ENCODE data around the gene NSUN3. TPM values are rescaled to one million over a fixed set of nuclear protein-coding genes. Genes with fewer than 3 reads are reported as not detected.

NSUN3 gene
- polyA plus RNA-seq, 1 of the 3 experiments (the other 2 are of a cell fraction), result 2.9 TPM

- ChIA-PET CTCF (interaction anchor here (1.2 to 1.6 kb wide), 2 partner anchors 17 to 29 kb away, joined by 6 to 7 read pairs; no protein-coding TSS in a partner anchor), POLR2A (no interaction called here)
- Histone ChIP-seq H3K9me3 (no peaks in the 10 kb centered on the region), H3K79me2 (ENCODE audit: insufficient read depth) (no peaks in the 10 kb centered on the region), H3K9ac (no peak overlapping the region), H3K36me3 (replicated peaks in 1 of 2; ENCODE audit: control insufficient read depth in 1 of 2, insufficient read depth in 2 of 2, low read length in 1 of 2) (peaks cover 41 to 46% of the 10 kb centered on the region in 2 experiments), H3K9me2 (no peaks in the 10 kb centered on the region), H3F3A (replicated peaks; ENCODE audit: insufficient read depth) (no peaks in the 10 kb centered on the region), H3K27ac (ENCODE audit: low read depth in 2 of 2, low read length in 1 of 2) (no peak overlapping the region), H3K4me2 (no peak overlapping the region), H3K4me1 (ENCODE audit: control insufficient read depth in 1 of 2, insufficient read depth in 2 of 2, low read depth in 1 of 2, low read length in 1 of 2) (no peaks in the 10 kb centered on the region; a peak in 1 of 4 replicates), H2AFZ (ENCODE audit: low read depth) (no peak overlapping the region), H3K4me3 (ENCODE audit: low read depth in 2 of 2, low read length in 1 of 2) (no peak overlapping the region), H3K27me3 (ENCODE audit: insufficient read depth) (no peaks in the 10 kb centered on the region), H4K20me1 (ENCODE audit: insufficient read depth) (no peaks in the 10 kb centered on the region)
- 93% methylated on average over 3 of the region's 3 CpGs for WGBS (ENCODE audit: low lambda C conversion rate)
- no peak for DNase-seq
- TF ChIP-seq RXRA (IDR thresholded peaks at IDR 0.05; ENCODE audit: borderline replicate concordance, low read depth) (no peak), RFX5 (IDR thresholded peaks at IDR 0.05; ENCODE audit: low read length) (no peak), NRF1 (IDR thresholded peaks at IDR 0.05; ENCODE audit: low read depth, low read length) (no peak), CHD2 (IDR thresholded peaks at IDR 0.05; ENCODE audit: low read length, partially characterized antibody) (no peak), RCOR1 (IDR thresholded peaks at IDR 0.05; ENCODE audit: low read length) (no peak), GABPA (IDR thresholded peaks at IDR 0.05; ENCODE audit: low read depth) (no peak), TCF12 (IDR thresholded peaks at IDR 0.05) (no peak), FOSL2 (IDR thresholded peaks at IDR 0.05; ENCODE audit: borderline replicate concordance, low read depth) (no peak), FOXJ3 (CRISPR knock-in tag; IDR thresholded peaks at IDR 0.05) (no peak), IRF3 (IDR thresholded peaks at IDR 0.05; ENCODE audit: low read depth, low read length) (no peak), MEF2A (IDR thresholded peaks at IDR 0.05; ENCODE audit: borderline replicate concordance, low read depth) (no peak)
- TF ChIP-seq, protein P1, sequence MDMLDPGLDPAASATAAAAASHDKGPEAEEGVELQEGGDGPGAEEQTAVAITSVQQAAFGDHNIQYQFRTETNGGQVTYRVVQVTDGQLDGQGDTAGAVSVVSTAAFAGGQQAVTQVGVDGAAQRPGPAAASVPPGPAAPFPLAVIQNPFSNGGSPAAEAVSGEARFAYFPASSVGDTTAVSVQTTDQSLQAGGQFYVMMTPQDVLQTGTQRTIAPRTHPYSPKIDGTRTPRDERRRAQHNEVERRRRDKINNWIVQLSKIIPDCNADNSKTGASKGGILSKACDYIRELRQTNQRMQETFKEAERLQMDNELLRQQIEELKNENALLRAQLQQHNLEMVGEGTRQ (IDR thresholded peaks at IDR 0.05; ENCODE audit: borderline replicate concordance, low read depth, low read length), result no peak
- TF ChIP-seq, protein P2, sequence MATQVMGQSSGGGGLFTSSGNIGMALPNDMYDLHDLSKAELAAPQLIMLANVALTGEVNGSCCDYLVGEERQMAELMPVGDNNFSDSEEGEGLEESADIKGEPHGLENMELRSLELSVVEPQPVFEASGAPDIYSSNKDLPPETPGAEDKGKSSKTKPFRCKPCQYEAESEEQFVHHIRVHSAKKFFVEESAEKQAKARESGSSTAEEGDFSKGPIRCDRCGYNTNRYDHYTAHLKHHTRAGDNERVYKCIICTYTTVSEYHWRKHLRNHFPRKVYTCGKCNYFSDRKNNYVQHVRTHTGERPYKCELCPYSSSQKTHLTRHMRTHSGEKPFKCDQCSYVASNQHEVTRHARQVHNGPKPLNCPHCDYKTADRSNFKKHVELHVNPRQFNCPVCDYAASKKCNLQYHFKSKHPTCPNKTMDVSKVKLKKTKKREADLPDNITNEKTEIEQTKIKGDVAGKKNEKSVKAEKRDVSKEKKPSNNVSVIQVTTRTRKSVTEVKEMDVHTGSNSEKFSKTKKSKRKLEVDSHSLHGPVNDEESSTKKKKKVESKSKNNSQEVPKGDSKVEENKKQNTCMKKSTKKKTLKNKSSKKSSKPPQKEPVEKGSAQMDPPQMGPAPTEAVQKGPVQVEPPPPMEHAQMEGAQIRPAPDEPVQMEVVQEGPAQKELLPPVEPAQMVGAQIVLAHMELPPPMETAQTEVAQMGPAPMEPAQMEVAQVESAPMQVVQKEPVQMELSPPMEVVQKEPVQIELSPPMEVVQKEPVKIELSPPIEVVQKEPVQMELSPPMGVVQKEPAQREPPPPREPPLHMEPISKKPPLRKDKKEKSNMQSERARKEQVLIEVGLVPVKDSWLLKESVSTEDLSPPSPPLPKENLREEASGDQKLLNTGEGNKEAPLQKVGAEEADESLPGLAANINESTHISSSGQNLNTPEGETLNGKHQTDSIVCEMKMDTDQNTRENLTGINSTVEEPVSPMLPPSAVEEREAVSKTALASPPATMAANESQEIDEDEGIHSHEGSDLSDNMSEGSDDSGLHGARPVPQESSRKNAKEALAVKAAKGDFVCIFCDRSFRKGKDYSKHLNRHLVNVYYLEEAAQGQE (IDR thresholded peaks at IDR 0.05; ENCODE audit: low read depth, low read length), result no peak
Observed at GRCh38 chr3:94098452-94098851, 35.6 kb downstream of the NSUN3 start.
